GM12865 (cell line): Measurements from ENCODE around the gene ZNF177.

Source experiments
- DNase-seq: peaks from one replicate; pipeline ENCODE4 v3.0.0; 2010; ENCODE audit warnings: low read depth
- H3K4me3 ChIP-seq: 2 replicates; pipeline ENCODE4 v1.5.1; 2011; ENCODE audit warnings: mild to moderate bottlenecking, low read depth, low read length, control low read depth
- TF ChIP-seq, protein P1 (sequence below): IDR thresholded peaks from 2 replicates; pipeline ENCODE4 v1.5.1; 2011; ENCODE audit warnings: low read length, control low read depth, low read depth, inconsistent platforms; ENCODE audit not compliant: insufficient read depth; ENCODE audit errors: missing control alignments

Gene ZNF177

DNA sequence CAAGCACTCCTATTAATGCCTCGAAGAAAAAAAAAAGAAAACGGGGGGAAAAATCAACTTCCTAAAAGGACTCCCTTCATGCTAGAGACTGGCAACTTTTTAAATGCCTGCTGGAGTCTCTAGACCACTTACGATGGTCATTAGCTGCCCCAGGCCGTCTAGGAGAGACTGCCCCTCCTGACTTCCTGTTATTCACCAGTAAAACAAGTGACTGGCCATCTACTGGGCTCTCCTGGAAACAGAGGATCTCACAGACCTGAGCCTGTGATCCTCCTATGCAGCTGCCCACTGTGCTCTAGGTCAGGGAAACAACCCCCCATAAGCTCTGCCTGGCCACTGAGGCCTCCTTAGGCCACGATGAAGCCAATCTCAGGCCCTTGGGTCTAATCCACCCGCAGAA is 65.1 kb downstream of the ZNF177 start:
- DNase-seq = no peak
- TF ChIP-seq, protein P1, sequence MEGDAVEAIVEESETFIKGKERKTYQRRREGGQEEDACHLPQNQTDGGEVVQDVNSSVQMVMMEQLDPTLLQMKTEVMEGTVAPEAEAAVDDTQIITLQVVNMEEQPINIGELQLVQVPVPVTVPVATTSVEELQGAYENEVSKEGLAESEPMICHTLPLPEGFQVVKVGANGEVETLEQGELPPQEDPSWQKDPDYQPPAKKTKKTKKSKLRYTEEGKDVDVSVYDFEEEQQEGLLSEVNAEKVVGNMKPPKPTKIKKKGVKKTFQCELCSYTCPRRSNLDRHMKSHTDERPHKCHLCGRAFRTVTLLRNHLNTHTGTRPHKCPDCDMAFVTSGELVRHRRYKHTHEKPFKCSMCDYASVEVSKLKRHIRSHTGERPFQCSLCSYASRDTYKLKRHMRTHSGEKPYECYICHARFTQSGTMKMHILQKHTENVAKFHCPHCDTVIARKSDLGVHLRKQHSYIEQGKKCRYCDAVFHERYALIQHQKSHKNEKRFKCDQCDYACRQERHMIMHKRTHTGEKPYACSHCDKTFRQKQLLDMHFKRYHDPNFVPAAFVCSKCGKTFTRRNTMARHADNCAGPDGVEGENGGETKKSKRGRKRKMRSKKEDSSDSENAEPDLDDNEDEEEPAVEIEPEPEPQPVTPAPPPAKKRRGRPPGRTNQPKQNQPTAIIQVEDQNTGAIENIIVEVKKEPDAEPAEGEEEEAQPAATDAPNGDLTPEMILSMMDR = no peak
- no peak overlapping the region for H3K4me3 ChIP-seq

GRCh38 chr19:9430444-9430843 is 67.6 kb downstream of the ZNF177 start:
- H3K4me3 ChIP-seq = no peak overlapping the region
- DNase-seq = no peak
- TF ChIP-seq, protein P1 = no peak

DNA sequence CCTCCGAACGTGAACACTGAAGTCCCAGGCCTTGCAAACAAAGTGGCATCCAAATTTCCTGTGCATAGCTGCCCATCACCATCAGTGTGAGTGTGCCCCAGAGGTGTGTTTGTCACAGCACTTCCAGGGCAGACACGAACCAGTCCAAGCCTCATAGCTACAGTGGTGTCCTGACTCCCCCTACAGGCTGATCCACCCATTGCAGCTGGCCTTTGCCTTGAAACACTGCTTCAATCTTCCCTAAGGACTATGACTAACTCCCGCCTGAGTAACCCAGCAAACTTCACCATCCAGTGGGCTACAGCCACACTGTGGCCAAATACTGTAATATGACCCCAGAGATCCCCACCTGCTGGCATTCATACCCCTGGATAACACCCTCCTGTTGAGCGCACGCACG is 68.7 kb downstream of the ZNF177 start:
- H3K4me3 ChIP-seq = no peak overlapping the region
- DNase-seq = no peak
- TF ChIP-seq, protein P1 = peak; percentile 25
